HCT116 (cell line): ENCODE measurements around the gene TARBP1. TPM values are rescaled to one million over a fixed set of nuclear protein-coding genes. Genes with fewer than 3 reads are reported as not detected.

Experiments
- ATAC-seq: fragments of 200-7000 bp; cut with Tn5 transposase; 2 replicates; pipeline ENCODE4 v1.9.1; 2020; ENCODE audit warnings: mild to moderate bottlenecking, moderate library complexity
- BruUV-seq: library from RNA; stranded (reverse); fragments of 400-500 nt; replicated peaks from 2 replicates; lab custom pipeline; 2021; lab: Mats Ljungman, UMichigan
- CTCF ChIA-PET: fragments of 300-600 bp; sonication (Branson Sonifier 250); formaldehyde crosslinking; loops from one replicate; lab custom pipeline; 2021; ENCODE audit warnings: antibody characterized with exemption; lab: Charles Lee
- POLR2A ChIA-PET: fragments of 300-600, 350-600 bp; sonication (Branson Sonifier 250); formaldehyde crosslinking; loops from one replicate; lab custom pipeline; 2021; ENCODE audit warnings: antibody characterized with exemption; lab: Charles Lee
- RAD21 ChIA-PET, 2 experiments: fragments of 300-600 bp; sonication (Branson Sonifier 250); formaldehyde crosslinking; loops; one replicate each; lab custom pipeline; 2023; ENCODE audit warnings: low total read pairs in 2 of 2; ENCODE audit not compliant: uncharacterized antibody in 2 of 2, unreplicated experiment in 2 of 2, low non-redundant PET in 1 of 2; lab: Charles Lee
- DNase-seq: peaks from one replicate; pipeline ENCODE4 v3.0.0-alpha.2; 2010; ENCODE audit warnings: low read depth, low spot score
- H2AFZ ChIP-seq: fragments of 200-600 bp; shearing (Covaris generic), sonication (generic); 2 replicates; pipeline ENCODE4 v1.6.1; 2017; ENCODE audit warnings: low read depth, mixed run types, mixed read lengths, antibody characterized with exemption, low read length; ENCODE audit not compliant: poor library complexity, severe bottlenecking
- H3K27ac ChIP-seq: 2 replicates; pipeline ENCODE4 v1.5.1; 2012; ENCODE audit warnings: low read depth, low read length
- H3K27me3 ChIP-seq: fragments of 200-600 bp; sonication (generic); 2 replicates; pipeline ENCODE4 v1.6.1; 2016; ENCODE audit warnings: mixed run types, low read length, mixed read lengths; ENCODE audit not compliant: insufficient read depth
- H3K36me3 ChIP-seq, 2 experiments: fragments of 200-500 bp in 1 of 2; fragments of 200-600 bp in 1 of 2; sonication (Bioruptor generic) in 1 of 2; sonication (generic) in 1 of 2; 2 replicates each; pipeline versions ENCODE4 v1.5.1 to v1.6.1; 2014 to 2016; ENCODE audit warnings: low read length in 2 of 2, inconsistent platforms in 1 of 2, mixed read lengths in 1 of 2, mixed run types in 1 of 2; ENCODE audit not compliant: insufficient read depth in 2 of 2, control insufficient read depth in 1 of 2
- H3K4me1 ChIP-seq, 2 experiments: fragments of 200-600 bp in 1 of 2; sonication (generic) in 1 of 2; 2 replicates each; pipeline versions ENCODE4 v1.5.1 to v1.6.1; 2012 to 2017; ENCODE audit warnings: low read length in 2 of 2, inconsistent platforms in 1 of 2, mild to moderate bottlenecking in 1 of 2, mixed read lengths in 1 of 2, mixed run types in 1 of 2, moderate library complexity in 1 of 2; ENCODE audit not compliant: insufficient read depth in 2 of 2, control insufficient read depth in 1 of 2
- H3K4me2 ChIP-seq: fragments of 200-600 bp; sonication (generic); 2 replicates; pipeline ENCODE4 v1.6.1; 2017; ENCODE audit warnings: mixed run types, low read length, mixed read lengths
- H3K4me3 ChIP-seq, 2 experiments: fragments of 200-600 bp in 1 of 2; sonication (generic) in 1 of 2; replicated peaks in 1 of 2; 2 replicates each; pipeline ENCODE4 v1.5.1; 2011 to 2016; ENCODE audit warnings: low read length in 2 of 2, control low read depth in 1 of 2, low read depth in 1 of 2, mild to moderate bottlenecking in 1 of 2, mixed read lengths in 1 of 2, mixed run types in 1 of 2
- H3K79me2 ChIP-seq: fragments of 200-600 bp; sonication (generic); 2 replicates; pipeline ENCODE4 v1.6.1; 2017; ENCODE audit warnings: mild to moderate bottlenecking, mixed run types, low read length, moderate library complexity, mixed read lengths; ENCODE audit not compliant: insufficient read depth
- H3K9ac ChIP-seq: fragments of 200-600 bp; sonication (generic); 2 replicates; pipeline ENCODE4 v1.6.1; 2016; ENCODE audit warnings: low read length, mixed read lengths
- H3K9me2 ChIP-seq: fragments of 200-600 bp; sonication (generic), shearing (Covaris generic); 2 replicates; pipeline ENCODE4 v1.6.1; 2017; ENCODE audit warnings: mixed run types, mild to moderate bottlenecking, moderate library complexity; ENCODE audit not compliant: insufficient read depth
- H3K9me3 ChIP-seq, 2 experiments: fragments of 200-500 bp in 1 of 2; fragments of 200-600 bp in 1 of 2; sonication (Bioruptor generic) in 1 of 2; sonication (generic) in 1 of 2; 2 replicates each; pipeline ENCODE4 v1.6.1; 2014 to 2017; ENCODE audit warnings: low read length in 2 of 2, mixed read lengths in 2 of 2, inconsistent platforms in 1 of 2, low read depth in 1 of 2, mild to moderate bottlenecking in 1 of 2, mixed run types in 1 of 2, moderate library complexity in 1 of 2; ENCODE audit not compliant: control insufficient read depth in 1 of 2, insufficient read depth in 1 of 2
- H4K20me1 ChIP-seq: fragments of 200-600 bp; sonication (generic), shearing (Covaris generic); 2 replicates; pipeline ENCODE4 v1.6.1; 2017; ENCODE audit warnings: mixed run types, mild to moderate bottlenecking, moderate library complexity; ENCODE audit not compliant: insufficient read depth
- CEBPB ChIP-seq: IDR thresholded peaks from 2 replicates; pipeline ENCODE4 v1.6.1; 2012; ENCODE audit warnings: low read depth
- ELF1 ChIP-seq: IDR thresholded peaks from 2 replicates; pipeline ENCODE4 v1.6.1; 2012; ENCODE audit warnings: low read depth, borderline replicate concordance
- FOSL1 ChIP-seq: IDR thresholded peaks from 2 replicates; pipeline ENCODE4 v1.6.1; 2012; ENCODE audit warnings: low read depth
- JUND ChIP-seq: IDR thresholded peaks from 2 replicates; pipeline ENCODE4 v1.6.1; 2012
- POLR2AphosphoS5 ChIP-seq: IDR thresholded peaks from 2 replicates; pipeline ENCODE4 v1.6.1; 2011; ENCODE audit warnings: mild to moderate bottlenecking, low read depth, low read length, moderate library complexity
- SIN3A ChIP-seq: IDR thresholded peaks from 2 replicates; pipeline ENCODE4 v1.6.1; 2012; ENCODE audit warnings: low read depth
- SP1 ChIP-seq: IDR thresholded peaks from 2 replicates; pipeline ENCODE4 v1.6.1; 2012; ENCODE audit warnings: low read depth
- SRF ChIP-seq: IDR thresholded peaks from 2 replicates; pipeline ENCODE4 v1.6.1; 2012; ENCODE audit warnings: low read depth
- YY1 ChIP-seq: IDR thresholded peaks from 2 replicates; pipeline ENCODE4 v1.6.1; 2011; ENCODE audit warnings: low read length, low read depth, moderate library complexity, mild to moderate bottlenecking; ENCODE audit not compliant: insufficient replicate concordance; ENCODE audit errors: extremely low read depth
- ZFX ChIP-seq: fragments of 450-650 bp; IDR thresholded peaks from 2 replicates; pipeline ENCODE4 v1.6.1; 2017
- intact Hi-C: fragments of 100-400 bp; cut with micrococcal nuclease; formaldehyde crosslinking; loops from 2 replicates; pipeline ENCODE4 v1.10.0; 2022
- total RNA-seq: library from RNA; stranded (reverse); gene quantifications from one replicate; pipeline ENCODE4 v1.2.1, GENCODE V29; 2021; ENCODE audit not compliant: unreplicated experiment
- TF ChIP-seq, protein P1 (sequence below): IDR thresholded peaks from 2 replicates; pipeline ENCODE4 v1.6.1; 2011; ENCODE audit warnings: mild to moderate bottlenecking, low read length, moderate library complexity; ENCODE audit not compliant: insufficient replicate concordance; ENCODE audit errors: extremely low read depth
- TF ChIP-seq, protein P2 (sequence below): IDR thresholded peaks from 2 replicates; pipeline ENCODE4 v1.6.1; 2012; ENCODE audit warnings: low read depth
- TF ChIP-seq, protein P3 (sequence below): IDR thresholded peaks from 2 replicates; pipeline ENCODE4 v1.6.1; 2012
- TF ChIP-seq, protein P4 (sequence below): IDR thresholded peaks from 2 replicates; pipeline ENCODE4 v1.6.1; 2012
- TF ChIP-seq, protein P5 (sequence below), 3 experiments: fragments of 200-600 bp in 1 of 3; sonication (generic) in 1 of 3; IDR thresholded peaks in 2 of 3; conservative IDR thresholded peaks in 1 of 3; 2 replicates each; pipeline ENCODE4 v1.5.1; 2012 to 2017; ENCODE audit warnings: low read depth in 2 of 3, low read length in 2 of 3, antibody characterized with exemption in 1 of 3, borderline replicate concordance in 1 of 3, control low read depth in 1 of 3, mild to moderate bottlenecking in 1 of 3, mixed read lengths in 1 of 3, mixed run types in 1 of 3, moderate library complexity in 1 of 3; ENCODE audit not compliant: insufficient read depth in 1 of 3

Gene TARBP1
- total RNA-seq, 1 experiment from 2014 or later, result 17.2 TPM

DNA sequence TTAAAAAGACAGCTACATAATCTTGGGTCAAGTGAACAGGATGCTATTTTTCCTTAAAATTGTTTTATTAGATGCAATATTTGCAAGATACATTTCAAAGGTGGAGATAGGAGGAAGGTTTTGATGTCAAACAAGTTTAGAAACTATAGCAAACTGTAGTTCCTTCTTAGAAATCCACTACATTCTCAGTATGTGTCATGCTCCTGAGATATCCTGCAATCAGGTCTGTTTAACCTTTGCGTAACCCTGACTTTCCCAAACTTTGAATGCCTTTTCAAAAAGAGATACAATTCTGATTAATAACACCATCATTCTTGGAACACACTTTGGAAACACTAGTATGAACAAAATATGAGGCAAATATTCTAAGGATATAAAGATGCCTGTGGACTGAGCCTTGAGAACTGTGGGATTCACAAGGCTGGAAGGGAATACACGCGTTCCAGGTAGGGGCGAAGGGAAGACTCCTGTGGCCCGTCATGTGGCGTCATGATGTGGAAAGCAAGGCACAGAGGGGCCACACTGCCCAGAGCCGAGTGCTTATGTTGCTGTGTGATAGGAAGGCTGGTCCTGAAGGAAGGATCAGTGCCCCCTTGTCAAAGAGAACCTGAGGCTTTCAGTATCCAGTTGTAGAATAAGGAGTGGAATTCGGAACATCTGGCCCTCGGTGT is 19.6 kb upstream of the TARBP1 start:
- no TSS peak for BruUV-seq
- peak overlapping the region; percentile 27 for H3K4me2 ChIP-seq

More for the DNA sequence above, 19.6 kb upstream of the TARBP1 start:
- ATAC-seq (peak; percentile 65), DNase-seq (no peak)
- POLR2A ChIA-PET, result interaction anchor here (1.0 to 2.0 kb wide), 2 partner anchors 111 to 113 kb away, joined by 3 to 6 read pairs; partner anchors contain the start of gene IRF2BP2
- peaks cover 13 to 43% of the 10 kb centered on the region in 2 experiments for H3K4me1 ChIP-seq
- no peak overlapping the region for H3K4me3 ChIP-seq
- H3K27me3 ChIP-seq, result no peaks in the 10 kb centered on the region
- H2AFZ ChIP-seq, result peak overlapping the region; percentile 96
- H3K27ac ChIP-seq, result no peak overlapping the region
- RAD21 ChIA-PET, result interaction anchor here (0.7 to 1.5 kb wide), 5 partner anchors 11 to 913 kb away, joined by 4 to 13 read pairs (median 7); no protein-coding TSS in a partner anchor
- CTCF ChIA-PET, result interaction anchor here (0.8 to 3.6 kb wide), 7 partner anchors 99 to 917 kb away, joined by 3 to 42 read pairs (median 6); no protein-coding TSS in a partner anchor
- intact Hi-C loops, result loop anchor here (1.0 to 10.0 kb wide), 5 partner anchors 102 to 585 kb away; partner anchors contain the start of gene IRF2BP2
- H3K79me2 ChIP-seq, result no peaks in the 10 kb centered on the region
- no peaks in the 10 kb centered on the region for H4K20me1 ChIP-seq
- H3K9ac ChIP-seq, result no peak overlapping the region
- no peaks in the 10 kb centered on the region for H3K9me3 ChIP-seq
- no peaks in the 10 kb centered on the region for H3K9me2 ChIP-seq
- TF ChIP-seq, protein P1, sequence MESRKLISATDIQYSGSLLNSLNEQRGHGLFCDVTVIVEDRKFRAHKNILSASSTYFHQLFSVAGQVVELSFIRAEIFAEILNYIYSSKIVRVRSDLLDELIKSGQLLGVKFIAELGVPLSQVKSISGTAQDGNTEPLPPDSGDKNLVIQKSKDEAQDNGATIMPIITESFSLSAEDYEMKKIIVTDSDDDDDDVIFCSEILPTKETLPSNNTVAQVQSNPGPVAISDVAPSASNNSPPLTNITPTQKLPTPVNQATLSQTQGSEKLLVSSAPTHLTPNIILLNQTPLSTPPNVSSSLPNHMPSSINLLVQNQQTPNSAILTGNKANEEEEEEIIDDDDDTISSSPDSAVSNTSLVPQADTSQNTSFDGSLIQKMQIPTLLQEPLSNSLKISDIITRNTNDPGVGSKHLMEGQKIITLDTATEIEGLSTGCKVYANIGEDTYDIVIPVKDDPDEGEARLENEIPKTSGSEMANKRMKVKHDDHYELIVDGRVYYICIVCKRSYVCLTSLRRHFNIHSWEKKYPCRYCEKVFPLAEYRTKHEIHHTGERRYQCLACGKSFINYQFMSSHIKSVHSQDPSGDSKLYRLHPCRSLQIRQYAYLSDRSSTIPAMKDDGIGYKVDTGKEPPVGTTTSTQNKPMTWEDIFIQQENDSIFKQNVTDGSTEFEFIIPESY, result no peak
- no peak for TF ChIP-seq FOSL1
- TF ChIP-seq SRF, result no peak
- TF ChIP-seq JUND, result no peak
- TF ChIP-seq, protein P2, sequence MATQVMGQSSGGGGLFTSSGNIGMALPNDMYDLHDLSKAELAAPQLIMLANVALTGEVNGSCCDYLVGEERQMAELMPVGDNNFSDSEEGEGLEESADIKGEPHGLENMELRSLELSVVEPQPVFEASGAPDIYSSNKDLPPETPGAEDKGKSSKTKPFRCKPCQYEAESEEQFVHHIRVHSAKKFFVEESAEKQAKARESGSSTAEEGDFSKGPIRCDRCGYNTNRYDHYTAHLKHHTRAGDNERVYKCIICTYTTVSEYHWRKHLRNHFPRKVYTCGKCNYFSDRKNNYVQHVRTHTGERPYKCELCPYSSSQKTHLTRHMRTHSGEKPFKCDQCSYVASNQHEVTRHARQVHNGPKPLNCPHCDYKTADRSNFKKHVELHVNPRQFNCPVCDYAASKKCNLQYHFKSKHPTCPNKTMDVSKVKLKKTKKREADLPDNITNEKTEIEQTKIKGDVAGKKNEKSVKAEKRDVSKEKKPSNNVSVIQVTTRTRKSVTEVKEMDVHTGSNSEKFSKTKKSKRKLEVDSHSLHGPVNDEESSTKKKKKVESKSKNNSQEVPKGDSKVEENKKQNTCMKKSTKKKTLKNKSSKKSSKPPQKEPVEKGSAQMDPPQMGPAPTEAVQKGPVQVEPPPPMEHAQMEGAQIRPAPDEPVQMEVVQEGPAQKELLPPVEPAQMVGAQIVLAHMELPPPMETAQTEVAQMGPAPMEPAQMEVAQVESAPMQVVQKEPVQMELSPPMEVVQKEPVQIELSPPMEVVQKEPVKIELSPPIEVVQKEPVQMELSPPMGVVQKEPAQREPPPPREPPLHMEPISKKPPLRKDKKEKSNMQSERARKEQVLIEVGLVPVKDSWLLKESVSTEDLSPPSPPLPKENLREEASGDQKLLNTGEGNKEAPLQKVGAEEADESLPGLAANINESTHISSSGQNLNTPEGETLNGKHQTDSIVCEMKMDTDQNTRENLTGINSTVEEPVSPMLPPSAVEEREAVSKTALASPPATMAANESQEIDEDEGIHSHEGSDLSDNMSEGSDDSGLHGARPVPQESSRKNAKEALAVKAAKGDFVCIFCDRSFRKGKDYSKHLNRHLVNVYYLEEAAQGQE, result no peak
- no peak for TF ChIP-seq SIN3A
- TF ChIP-seq ELF1, result no peak
- TF ChIP-seq, protein P3, sequence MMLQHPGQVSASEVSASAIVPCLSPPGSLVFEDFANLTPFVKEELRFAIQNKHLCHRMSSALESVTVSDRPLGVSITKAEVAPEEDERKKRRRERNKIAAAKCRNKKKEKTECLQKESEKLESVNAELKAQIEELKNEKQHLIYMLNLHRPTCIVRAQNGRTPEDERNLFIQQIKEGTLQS, result no peak
- TF ChIP-seq, protein P4, sequence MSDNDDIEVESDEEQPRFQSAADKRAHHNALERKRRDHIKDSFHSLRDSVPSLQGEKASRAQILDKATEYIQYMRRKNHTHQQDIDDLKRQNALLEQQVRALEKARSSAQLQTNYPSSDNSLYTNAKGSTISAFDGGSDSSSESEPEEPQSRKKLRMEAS, result no peak
- no peak for TF ChIP-seq CEBPB
- TF ChIP-seq SP1, result no peak
- TF ChIP-seq ZFX, result no peak
- TF ChIP-seq, protein P5, sequence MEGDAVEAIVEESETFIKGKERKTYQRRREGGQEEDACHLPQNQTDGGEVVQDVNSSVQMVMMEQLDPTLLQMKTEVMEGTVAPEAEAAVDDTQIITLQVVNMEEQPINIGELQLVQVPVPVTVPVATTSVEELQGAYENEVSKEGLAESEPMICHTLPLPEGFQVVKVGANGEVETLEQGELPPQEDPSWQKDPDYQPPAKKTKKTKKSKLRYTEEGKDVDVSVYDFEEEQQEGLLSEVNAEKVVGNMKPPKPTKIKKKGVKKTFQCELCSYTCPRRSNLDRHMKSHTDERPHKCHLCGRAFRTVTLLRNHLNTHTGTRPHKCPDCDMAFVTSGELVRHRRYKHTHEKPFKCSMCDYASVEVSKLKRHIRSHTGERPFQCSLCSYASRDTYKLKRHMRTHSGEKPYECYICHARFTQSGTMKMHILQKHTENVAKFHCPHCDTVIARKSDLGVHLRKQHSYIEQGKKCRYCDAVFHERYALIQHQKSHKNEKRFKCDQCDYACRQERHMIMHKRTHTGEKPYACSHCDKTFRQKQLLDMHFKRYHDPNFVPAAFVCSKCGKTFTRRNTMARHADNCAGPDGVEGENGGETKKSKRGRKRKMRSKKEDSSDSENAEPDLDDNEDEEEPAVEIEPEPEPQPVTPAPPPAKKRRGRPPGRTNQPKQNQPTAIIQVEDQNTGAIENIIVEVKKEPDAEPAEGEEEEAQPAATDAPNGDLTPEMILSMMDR (IDR thresholded peaks at IDR 0.05 in 2 of 3, conservative IDR thresholded peaks at IDR 0.05 in 1 of 3; ENCODE audit: borderline replicate concordance in 1 of 3, insufficient read depth in 1 of 3, low read depth in 2 of 3, low read length in 2 of 3), result no peak
- TF ChIP-seq YY1, result no peak
- TF ChIP-seq POLR2AphosphoS5, result no peak
- H3K36me3 ChIP-seq, result no peaks in the 10 kb centered on the region
